ENCODE measurements around the gene FTO.
"Not testable (repeated sequence)": the region's sequence is repeated elsewhere in the genome, so short reads cannot be mapped to it uniquely, and the experiment has no call there.

The FTO gene

GRCh38 chr16:53872248-53873221 is 168.6 kb downstream of the FTO start:
- no peak for DNase-seq

GRCh38 chr16:53876811-53877210 is 172.9 kb downstream of the FTO start:
- no peak for DNase-seq

GRCh38 chr16:53878216-53878615 is 174.3 kb downstream of the FTO start:
- no peak for DNase-seq

GRCh38 chr16:53881371-53881770 is 177.4 kb downstream of the FTO start:
- no peak for DNase-seq

- DNase-seq, result no peak
Observed at GRCh38 chr16:53882310-53882709, 178.4 kb downstream of the FTO start.

- DNase-seq, result no peak
Observed at GRCh38 chr16:53884748-53885147, 180.8 kb downstream of the FTO start.

GRCh38 chr16:53886482-53887378 is 182.8 kb downstream of the FTO start:
- no peak for DNase-seq

GRCh38 chr16:53888222-53888621 is 184.3 kb downstream of the FTO start:
- no peak for DNase-seq

GRCh38 chr16:53890877-53891276 is 186.9 kb downstream of the FTO start:
- DNase-seq, result not testable (repeated sequence)

- DNase-seq, result no peak
Observed at GRCh38 chr16:53891409-53892139, 187.6 kb downstream of the FTO start.

GRCh38 chr16:53892155-53892554 is 188.2 kb downstream of the FTO start:
- peak; percentile 91 for DNase-seq

GRCh38 chr16:53893731-53894435 is 189.9 kb downstream of the FTO start:
- no peak for DNase-seq

- no peak for DNase-seq
Observed at GRCh38 chr16:53894686-53895085, 190.7 kb downstream of the FTO start.

- peak; percentile 37 for DNase-seq
Observed at GRCh38 chr16:53895433-53895832, 191.5 kb downstream of the FTO start.

GRCh38 chr16:53895851-53896250 is 191.9 kb downstream of the FTO start:
- DNase-seq, result no peak

GRCh38 chr16:53896722-53897121 is 192.8 kb downstream of the FTO start:
- DNase-seq, result peak; percentile 38

- DNase-seq, result no peak
Observed at GRCh38 chr16:53898993-53899392, 195.0 kb downstream of the FTO start.

- DNase-seq, result no peak
Observed at GRCh38 chr16:53899431-53899830, 195.5 kb downstream of the FTO start.

GRCh38 chr16:53900667-53901066 is 196.7 kb downstream of the FTO start:
- no peak for DNase-seq

- no peak for DNase-seq
Observed at GRCh38 chr16:53901408-53901807, 197.5 kb downstream of the FTO start.

GRCh38 chr16:53904533-53904932 is 200.6 kb downstream of the FTO start:
- DNase-seq, result peak; percentile 78

GRCh38 chr16:53905028-53905427 is 201.1 kb downstream of the FTO start:
- DNase-seq, result no peak
